Measurements from ENCODE around the gene SLC39A8. TPM values are rescaled to one million over a fixed set of nuclear protein-coding genes. Genes with fewer than 3 reads are reported as not detected.

SLC39A8 gene
- total and polyA plus RNA-seq, 4 donors = 14.6 to 50.5 (median 22.6) TPM

DNA sequence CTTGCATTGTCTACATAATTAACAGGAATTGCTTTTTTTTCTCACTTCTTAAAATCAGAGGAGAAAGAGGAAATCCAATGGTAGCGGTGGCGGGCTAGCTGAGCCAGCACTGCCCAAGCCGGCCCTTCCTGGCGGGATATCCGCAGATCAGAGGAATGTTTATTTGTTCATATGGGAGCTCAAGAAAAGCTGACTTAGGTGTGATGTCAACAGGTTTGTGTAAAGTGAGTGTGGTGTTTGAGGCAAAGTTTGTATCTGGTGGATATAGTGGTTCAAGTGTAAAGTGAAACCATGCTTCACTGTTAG is 466 bp upstream of the SLC39A8 start:
- Histone ChIP-seq H3K36me3 (ENCODE audit: control insufficient read depth in 4 of 4, insufficient read depth in 3 of 4, low read depth in 1 of 4, low read length in 3 of 4) (no peaks in the 10 kb centered on the region), H3K4me1 (ENCODE audit: control insufficient read depth in 4 of 4, insufficient read depth in 4 of 4, low read length in 3 of 4) (peaks cover 0 to 20% (median 12%) of the 10 kb centered on the region in 4 donors), H3K9me3 (ENCODE audit: control insufficient read depth in 4 of 4, low read length in 3 of 4) (no peaks in the 10 kb centered on the region), H3K27me3 (ENCODE audit: control insufficient read depth in 4 of 4, insufficient read depth in 4 of 4, low read length in 3 of 4) (no peaks in the 10 kb centered on the region), H3K27ac (ENCODE audit: low read depth in 1 of 2, low read length in 2 of 2) (peak overlapping the region; percentile 95 to 96), H3K4me3 (ENCODE audit: low read depth in 1 of 3, low read length in 3 of 3) (peak overlapping the region; percentile 71 to 87 (median 75)), H3K9ac (ENCODE audit: low read depth in 1 of 2, low read length in 2 of 2) (peak overlapping the region; percentile 13 to 82)
- 2% methylated on average over 5 of the region's 5 CpGs for WGBS
- TF ChIP-seq FOXA2 (IDR thresholded peaks at IDR 0.05) (no peak), HNF4A (conservative IDR thresholded peaks at IDR 0.05) (peak in 1 of 2 donors; percentile 2), YY1 (IDR thresholded peaks at IDR 0.05) (peak; percentile 58)
- no peak for DNase-seq (ENCODE audit: low spot score)

- TF ChIP-seq GABPA (IDR thresholded peaks at IDR 0.05 in 1 of 2, conservative IDR thresholded peaks at IDR 0.05 in 1 of 2) (no peak), RAD21 (IDR thresholded peaks at IDR 0.05) (no peak), HNF4G (IDR thresholded peaks at IDR 0.05) (no peak), JUND (IDR thresholded peaks at IDR 0.05) (no peak), NR2F2 (IDR thresholded peaks at IDR 0.05) (no peak), EGR1 (IDR thresholded peaks at IDR 0.05; ENCODE audit: low read depth in 2 of 2) (no peak), FOXA1 (IDR thresholded peaks at IDR 0.05) (no peak), FOXA2 (IDR thresholded peaks at IDR 0.05) (no peak), TAF1 (conservative IDR thresholded peaks at IDR 0.05) (no peak), SP1 (IDR thresholded peaks at IDR 0.05) (no peak), ATF3 (IDR thresholded peaks at IDR 0.05) (no peak), HNF4A (conservative IDR thresholded peaks at IDR 0.05) (no peak)
- TF ChIP-seq, protein P1, sequence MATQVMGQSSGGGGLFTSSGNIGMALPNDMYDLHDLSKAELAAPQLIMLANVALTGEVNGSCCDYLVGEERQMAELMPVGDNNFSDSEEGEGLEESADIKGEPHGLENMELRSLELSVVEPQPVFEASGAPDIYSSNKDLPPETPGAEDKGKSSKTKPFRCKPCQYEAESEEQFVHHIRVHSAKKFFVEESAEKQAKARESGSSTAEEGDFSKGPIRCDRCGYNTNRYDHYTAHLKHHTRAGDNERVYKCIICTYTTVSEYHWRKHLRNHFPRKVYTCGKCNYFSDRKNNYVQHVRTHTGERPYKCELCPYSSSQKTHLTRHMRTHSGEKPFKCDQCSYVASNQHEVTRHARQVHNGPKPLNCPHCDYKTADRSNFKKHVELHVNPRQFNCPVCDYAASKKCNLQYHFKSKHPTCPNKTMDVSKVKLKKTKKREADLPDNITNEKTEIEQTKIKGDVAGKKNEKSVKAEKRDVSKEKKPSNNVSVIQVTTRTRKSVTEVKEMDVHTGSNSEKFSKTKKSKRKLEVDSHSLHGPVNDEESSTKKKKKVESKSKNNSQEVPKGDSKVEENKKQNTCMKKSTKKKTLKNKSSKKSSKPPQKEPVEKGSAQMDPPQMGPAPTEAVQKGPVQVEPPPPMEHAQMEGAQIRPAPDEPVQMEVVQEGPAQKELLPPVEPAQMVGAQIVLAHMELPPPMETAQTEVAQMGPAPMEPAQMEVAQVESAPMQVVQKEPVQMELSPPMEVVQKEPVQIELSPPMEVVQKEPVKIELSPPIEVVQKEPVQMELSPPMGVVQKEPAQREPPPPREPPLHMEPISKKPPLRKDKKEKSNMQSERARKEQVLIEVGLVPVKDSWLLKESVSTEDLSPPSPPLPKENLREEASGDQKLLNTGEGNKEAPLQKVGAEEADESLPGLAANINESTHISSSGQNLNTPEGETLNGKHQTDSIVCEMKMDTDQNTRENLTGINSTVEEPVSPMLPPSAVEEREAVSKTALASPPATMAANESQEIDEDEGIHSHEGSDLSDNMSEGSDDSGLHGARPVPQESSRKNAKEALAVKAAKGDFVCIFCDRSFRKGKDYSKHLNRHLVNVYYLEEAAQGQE (IDR thresholded peaks at IDR 0.05) = no peak
- Histone ChIP-seq H3K36me3 (ENCODE audit: control insufficient read depth in 4 of 4, insufficient read depth in 3 of 4, low read depth in 1 of 4, low read length in 3 of 4) (no peaks in the 10 kb centered on the region), H3K27ac (ENCODE audit: low read depth in 1 of 2, low read length in 2 of 2) (peak overlapping the region; percentile 95 to 96), H3K9me3 (ENCODE audit: control insufficient read depth in 4 of 4, low read length in 3 of 4) (no peaks in the 10 kb centered on the region), H3K4me3 (ENCODE audit: low read depth in 1 of 3, low read length in 3 of 3) (peak overlapping the region; percentile 71 to 87 (median 84)), H3K27me3 (ENCODE audit: control insufficient read depth in 4 of 4, insufficient read depth in 4 of 4, low read length in 3 of 4) (no peaks in the 10 kb centered on the region), H3K9ac (ENCODE audit: low read depth in 1 of 2, low read length in 2 of 2) (peak overlapping the region; percentile 91 to 93), H3K4me1 (ENCODE audit: control insufficient read depth in 4 of 4, insufficient read depth in 4 of 4, low read length in 3 of 4) (peaks cover 0 to 20% (median 12%) of the 10 kb centered on the region in 4 donors)
- DNase-seq (ENCODE audit: low spot score) = peak; percentile 74
- WGBS = under 1% methylated on average over 48 of the region's 48 CpGs
Observed at GRCh38 chr4:102344520-102344953, 745 bp downstream of the SLC39A8 start.

DNA sequence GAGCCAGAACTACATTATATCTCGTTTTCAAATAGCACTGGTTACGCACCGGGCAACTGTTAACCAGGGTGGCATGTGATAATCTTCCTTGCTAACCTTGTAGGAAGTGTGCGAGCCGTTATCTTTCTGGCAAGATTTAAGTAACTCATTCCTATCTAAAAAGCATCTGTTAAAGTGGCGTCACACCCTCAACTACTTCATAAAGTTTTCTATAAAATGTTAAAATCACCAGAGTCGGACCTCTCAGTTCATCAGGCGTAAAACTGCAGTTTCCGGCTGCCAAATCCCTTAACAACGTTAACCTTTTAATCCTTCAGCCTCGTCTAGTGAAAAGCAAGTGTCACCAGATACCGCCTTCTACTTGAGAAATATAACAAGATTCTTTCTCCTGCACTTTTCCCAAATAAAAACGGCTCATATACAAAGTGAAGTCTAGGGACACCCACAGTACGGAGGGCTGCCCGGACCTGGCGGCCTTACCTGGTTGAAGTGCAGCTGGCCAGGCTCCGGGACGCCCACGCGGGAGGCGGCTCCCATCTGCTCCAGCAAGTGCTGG is 1.2 kb downstream of the SLC39A8 start:
- 1% methylated on average over 21 of the region's 21 CpGs for WGBS
- peak overlapping the region; percentile 71 to 87 (median 84) for H3K4me3 ChIP-seq (ENCODE audit: low read depth in 1 of 3, low read length in 3 of 3)
- TF ChIP-seq, protein P2, sequence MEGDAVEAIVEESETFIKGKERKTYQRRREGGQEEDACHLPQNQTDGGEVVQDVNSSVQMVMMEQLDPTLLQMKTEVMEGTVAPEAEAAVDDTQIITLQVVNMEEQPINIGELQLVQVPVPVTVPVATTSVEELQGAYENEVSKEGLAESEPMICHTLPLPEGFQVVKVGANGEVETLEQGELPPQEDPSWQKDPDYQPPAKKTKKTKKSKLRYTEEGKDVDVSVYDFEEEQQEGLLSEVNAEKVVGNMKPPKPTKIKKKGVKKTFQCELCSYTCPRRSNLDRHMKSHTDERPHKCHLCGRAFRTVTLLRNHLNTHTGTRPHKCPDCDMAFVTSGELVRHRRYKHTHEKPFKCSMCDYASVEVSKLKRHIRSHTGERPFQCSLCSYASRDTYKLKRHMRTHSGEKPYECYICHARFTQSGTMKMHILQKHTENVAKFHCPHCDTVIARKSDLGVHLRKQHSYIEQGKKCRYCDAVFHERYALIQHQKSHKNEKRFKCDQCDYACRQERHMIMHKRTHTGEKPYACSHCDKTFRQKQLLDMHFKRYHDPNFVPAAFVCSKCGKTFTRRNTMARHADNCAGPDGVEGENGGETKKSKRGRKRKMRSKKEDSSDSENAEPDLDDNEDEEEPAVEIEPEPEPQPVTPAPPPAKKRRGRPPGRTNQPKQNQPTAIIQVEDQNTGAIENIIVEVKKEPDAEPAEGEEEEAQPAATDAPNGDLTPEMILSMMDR (IDR thresholded peaks at IDR 0.05; ENCODE audit: low read depth, low read length, missing input control) = no peak
- TF ChIP-seq RXRA (IDR thresholded peaks at IDR 0.05) (peak in 1 of 2 donors; percentile 17), EGR1 (IDR thresholded peaks at IDR 0.05; ENCODE audit: low read depth in 2 of 2) (peak; percentile 96 to 98), NR2F2 (IDR thresholded peaks at IDR 0.05) (no peak), SP1 (IDR thresholded peaks at IDR 0.05) (no peak), FOXA2 (IDR thresholded peaks at IDR 0.05) (no peak), MAX (IDR thresholded peaks at IDR 0.05) (no peak), GABPA (IDR thresholded peaks at IDR 0.05 in 1 of 2, conservative IDR thresholded peaks at IDR 0.05 in 1 of 2) (no peak), HNF4A (conservative IDR thresholded peaks at IDR 0.05) (peak in 1 of 2 donors; percentile 41), HNF4G (IDR thresholded peaks at IDR 0.05) (no peak), RAD21 (IDR thresholded peaks at IDR 0.05) (no peak), TAF1 (conservative IDR thresholded peaks at IDR 0.05) (no peak), FOXA1 (IDR thresholded peaks at IDR 0.05) (no peak), YY1 (IDR thresholded peaks at IDR 0.05) (peak; percentile 70), JUND (IDR thresholded peaks at IDR 0.05) (no peak), ATF3 (IDR thresholded peaks at IDR 0.05) (no peak)
- TF ChIP-seq, protein P3, sequence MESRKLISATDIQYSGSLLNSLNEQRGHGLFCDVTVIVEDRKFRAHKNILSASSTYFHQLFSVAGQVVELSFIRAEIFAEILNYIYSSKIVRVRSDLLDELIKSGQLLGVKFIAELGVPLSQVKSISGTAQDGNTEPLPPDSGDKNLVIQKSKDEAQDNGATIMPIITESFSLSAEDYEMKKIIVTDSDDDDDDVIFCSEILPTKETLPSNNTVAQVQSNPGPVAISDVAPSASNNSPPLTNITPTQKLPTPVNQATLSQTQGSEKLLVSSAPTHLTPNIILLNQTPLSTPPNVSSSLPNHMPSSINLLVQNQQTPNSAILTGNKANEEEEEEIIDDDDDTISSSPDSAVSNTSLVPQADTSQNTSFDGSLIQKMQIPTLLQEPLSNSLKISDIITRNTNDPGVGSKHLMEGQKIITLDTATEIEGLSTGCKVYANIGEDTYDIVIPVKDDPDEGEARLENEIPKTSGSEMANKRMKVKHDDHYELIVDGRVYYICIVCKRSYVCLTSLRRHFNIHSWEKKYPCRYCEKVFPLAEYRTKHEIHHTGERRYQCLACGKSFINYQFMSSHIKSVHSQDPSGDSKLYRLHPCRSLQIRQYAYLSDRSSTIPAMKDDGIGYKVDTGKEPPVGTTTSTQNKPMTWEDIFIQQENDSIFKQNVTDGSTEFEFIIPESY (IDR thresholded peaks at IDR 0.05) = no peak

More for the DNA sequence above, 1.2 kb downstream of the SLC39A8 start:
- Histone ChIP-seq H3K27ac (ENCODE audit: low read depth in 1 of 2, low read length in 2 of 2) (peak overlapping the region; percentile 95 to 96), H3K4me1 (ENCODE audit: control insufficient read depth in 4 of 4, insufficient read depth in 4 of 4, low read length in 3 of 4) (peaks cover 0 to 20% (median 12%) of the 10 kb centered on the region in 4 donors), H3K9ac (ENCODE audit: low read depth in 1 of 2, low read length in 2 of 2) (peak overlapping the region; percentile 91 to 93), H3K36me3 (ENCODE audit: control insufficient read depth in 4 of 4, insufficient read depth in 3 of 4, low read depth in 1 of 4, low read length in 3 of 4) (no peaks in the 10 kb centered on the region), H3K9me3 (ENCODE audit: control insufficient read depth in 4 of 4, low read length in 3 of 4) (no peaks in the 10 kb centered on the region), H3K27me3 (ENCODE audit: control insufficient read depth in 4 of 4, insufficient read depth in 4 of 4, low read length in 3 of 4) (no peaks in the 10 kb centered on the region)
- peak; percentile 41 for DNase-seq (ENCODE audit: low spot score)
